ENCODE results near the gene ISX.

ISX gene

DNA sequence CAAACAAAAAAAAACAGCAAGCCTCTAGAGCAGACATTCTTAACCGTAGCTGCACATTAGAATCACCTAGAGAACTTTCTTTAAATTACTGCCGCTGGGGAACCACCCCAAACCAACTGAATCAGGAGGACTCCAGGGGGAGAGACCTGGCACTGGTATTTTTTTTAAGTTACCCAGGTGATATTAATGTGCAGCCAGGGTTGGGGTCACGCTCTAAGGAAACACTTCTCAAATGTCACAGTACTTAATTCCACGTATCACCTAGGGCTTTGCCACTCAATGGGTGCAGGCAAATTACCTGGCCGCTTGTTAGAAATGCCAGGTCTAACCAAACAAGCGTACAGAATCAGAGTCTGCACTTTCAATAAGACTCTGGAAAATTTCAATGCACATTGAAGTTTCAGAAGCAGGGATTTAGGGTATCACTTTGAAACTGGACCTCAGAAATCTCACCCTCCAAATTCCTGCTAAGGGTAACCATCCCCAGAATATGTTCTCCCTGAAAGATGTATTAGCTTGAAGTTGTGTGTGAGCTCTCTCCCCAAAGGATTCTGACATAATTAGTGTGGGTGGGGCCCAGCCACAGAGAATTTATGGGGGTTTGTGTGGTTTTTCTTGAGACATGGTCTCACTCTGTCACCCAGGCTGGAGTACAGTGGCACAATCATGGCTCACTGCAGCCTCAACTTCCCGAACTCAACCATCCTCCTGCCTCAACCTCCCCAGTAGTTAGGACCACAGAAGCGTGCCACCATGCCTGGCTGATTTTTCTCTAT, 12.7 kb upstream of the ISX start:
- no peak for DNase-seq

DNA sequence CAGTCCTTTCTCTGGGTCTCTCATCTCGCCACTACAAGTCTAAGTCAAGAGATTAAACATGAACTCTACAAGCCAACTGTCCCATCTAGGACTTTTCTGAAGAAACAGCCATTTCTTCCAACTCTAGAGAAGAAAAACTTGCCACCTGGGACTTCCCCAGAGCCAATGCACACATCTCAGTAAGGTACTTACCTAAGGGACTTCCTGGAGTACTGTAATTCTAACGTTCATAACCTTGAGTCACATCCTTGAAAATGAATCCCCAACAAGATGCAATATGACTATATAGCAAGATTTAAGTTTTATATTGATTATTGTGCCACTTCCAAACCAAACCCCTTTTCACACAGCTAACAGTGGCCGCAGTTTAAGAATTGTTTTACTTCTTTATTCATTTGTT, 11.9 kb upstream of the ISX start:
- no peak for DNase-seq

DNA sequence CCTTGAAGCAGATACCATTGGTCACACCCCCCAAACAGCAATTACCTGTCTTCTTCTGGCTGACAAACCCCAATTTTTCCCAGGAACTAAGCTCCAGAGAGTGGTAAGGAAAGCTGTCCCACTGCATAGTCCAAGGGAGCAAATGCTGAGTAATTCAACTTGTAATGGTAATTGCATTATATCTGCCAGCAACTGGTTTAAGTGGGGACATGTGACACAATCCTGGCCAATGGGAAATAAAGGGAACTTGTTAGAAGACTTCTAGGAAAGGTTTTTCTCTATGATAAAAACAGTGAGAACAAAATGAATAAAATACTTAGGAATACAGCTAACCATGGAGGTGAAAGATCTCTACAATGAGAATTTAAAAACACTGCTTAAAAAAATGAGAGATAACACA, 9.5 kb upstream of the ISX start:
- DNase-seq = no peak

DNA sequence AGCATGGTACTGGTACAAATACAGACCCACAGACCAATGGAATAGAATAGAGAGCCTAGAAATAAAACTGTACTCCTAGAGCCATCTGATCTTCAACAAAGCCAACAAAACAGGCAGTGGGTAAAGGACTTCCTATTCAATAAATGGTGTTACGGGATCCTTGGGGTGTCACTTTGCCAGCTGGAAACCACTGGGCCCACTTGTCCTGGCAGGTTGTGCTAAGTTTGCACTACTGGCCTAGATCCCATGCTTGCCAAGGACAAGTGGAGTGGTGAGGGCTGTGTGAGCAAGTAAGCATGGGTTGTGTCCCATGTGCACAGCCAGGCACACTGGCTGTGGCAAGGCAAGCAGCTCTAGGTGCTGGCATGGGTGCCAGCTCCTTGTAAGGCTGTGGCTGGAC, 8.8 kb upstream of the ISX start:
- DNase-seq = no peak

DNA sequence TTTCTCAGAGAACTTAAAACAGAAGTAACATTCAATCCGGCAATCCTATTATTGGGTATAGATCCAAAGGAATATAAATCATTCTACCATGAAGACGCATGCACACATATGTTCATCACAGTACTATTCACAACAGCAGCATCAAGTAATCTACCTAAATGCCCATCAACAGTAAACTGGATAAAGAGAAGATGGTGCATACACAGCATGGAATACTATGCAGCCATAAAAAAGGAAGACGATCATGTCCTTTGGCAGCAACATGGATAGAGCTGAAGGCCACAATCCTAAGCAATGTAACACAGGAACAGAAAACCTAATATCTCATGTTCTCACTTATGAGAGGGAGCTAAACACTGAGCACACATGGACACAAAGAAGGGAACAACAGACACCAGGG, 6.3 kb upstream of the ISX start:
- DNase-seq = no peak

DNA sequence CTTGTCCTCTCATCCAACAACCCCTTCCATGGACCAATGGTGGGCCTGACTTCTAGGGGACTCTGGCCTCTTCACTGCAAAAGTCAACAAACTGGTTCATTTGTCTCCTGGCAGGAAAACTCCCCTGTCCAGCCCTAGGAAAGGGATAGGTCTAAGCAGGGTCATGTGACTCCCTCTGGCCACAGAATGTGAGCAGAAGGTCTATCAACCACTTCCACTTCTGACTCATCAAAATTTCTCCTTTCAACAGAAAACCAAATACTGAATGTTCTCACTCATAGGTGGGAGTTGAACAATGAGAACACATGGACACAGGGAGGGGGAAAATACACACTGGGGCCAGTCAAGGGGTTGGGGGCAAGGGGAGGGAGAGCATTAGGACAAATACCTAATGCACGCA, 1.3 kb upstream of the ISX start:
- no peak for DNase-seq

DNA sequence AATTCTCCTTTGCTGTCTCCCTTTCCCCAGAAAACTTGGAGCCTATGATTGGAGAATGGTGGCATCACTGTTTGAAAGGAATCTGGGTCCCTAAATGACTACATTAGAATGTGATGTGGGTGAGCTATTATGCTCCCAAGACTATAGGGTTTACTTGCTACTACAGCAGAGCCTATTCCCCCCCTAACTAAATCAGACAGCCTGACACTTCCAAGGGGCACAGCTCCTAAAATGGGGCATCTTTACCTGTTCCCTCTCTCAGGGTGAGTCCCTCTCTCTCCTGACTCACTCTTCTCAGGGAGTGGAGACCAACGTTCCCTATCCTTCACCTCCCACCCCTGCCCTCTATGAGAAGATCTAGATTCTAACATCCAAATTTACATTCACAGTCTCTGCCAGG, 775 bp upstream of the ISX start:
- DNase-seq = no peak

DNA sequence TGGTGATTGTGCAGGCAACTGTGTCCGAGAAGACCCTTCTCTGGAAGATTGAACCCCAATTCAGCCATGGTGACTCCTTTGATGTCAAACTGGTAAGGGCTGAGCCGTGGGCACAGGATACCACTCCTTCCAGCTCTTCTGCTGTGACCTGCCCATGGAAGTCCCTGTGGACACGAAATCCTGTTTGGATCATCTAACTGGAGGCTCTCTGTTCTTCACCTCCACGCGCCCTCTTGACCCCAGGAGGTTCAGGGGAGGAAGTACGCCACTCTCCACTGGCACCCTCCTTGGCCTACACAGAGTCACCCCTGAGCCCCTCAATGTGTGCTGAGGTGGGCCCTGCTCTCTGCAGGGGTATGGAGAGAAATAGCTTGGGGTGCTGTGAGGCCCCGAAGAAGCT, 810 bp downstream of the ISX start:
- no peak for DNase-seq

DNA sequence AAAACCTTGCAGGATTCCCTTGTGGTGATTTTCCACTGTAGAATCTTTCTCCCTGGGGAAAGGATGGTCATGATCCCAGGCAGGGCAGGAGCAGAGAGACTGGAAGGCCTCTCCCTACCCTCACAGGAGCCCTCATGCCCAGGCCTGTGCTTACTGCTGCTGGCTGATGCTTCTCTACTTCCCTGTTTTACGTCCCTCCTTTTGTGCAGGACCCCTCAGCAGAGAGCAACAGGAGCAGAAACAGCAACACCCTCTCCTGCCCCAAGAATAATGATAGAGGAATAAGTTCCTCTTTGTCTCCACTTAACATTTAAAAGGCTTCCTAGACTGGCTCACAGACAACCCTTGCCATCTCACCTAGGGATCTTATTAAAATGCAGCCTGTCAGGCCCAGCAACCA, 3.6 kb downstream of the ISX start:
- DNase-seq = no peak

DNA sequence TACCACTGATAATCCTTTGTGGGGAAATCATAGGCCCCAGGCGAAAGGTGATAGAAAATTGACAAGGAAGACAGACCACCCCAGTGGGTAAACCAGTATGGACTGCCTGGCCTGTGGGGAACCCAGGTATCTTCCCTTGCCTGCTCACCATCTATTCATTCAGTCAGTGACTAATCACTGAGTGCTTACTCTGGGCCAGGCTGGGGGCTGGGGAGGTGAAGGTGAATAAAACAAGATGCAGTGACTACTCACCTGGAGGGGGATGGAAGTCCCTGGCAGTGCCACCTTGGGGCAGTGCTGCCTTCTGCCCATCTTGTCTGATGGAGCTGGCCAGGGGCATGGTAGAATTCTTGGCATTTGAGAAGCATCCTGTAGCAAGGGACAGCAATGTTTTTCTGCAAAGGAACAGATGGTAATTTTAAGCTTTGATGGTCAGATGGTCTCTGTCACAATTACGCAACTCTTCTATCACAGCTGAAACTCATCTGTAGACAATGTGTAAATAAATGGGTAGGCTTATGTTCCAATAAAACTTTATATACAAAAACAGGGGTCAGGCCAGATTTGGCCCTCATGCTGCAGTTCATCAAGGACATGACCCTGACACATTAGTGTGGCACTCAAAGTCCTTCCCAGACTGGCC, 4.6 kb downstream of the ISX start:
- no peak for DNase-seq

DNA sequence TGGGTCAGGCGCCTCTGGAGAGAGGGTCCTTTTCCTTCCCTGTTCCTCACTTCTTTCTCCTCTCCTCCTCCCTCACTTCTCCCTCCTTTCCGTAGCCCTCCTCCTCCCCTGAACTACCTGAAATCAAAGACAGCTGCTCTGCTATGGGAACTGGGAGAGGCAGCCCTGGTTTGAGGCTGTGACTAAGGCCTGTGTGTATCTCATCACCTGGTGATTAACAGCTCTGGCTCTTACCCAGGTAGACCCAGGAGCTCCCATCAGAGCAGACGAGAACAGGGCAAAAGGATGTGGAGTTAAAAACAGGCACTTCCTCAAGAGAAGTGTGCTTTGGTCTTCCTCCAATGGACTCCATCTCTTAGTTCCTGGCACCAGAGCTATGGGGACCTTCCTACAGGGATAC, 5.8 kb downstream of the ISX start:
- DNase-seq = no peak

DNA sequence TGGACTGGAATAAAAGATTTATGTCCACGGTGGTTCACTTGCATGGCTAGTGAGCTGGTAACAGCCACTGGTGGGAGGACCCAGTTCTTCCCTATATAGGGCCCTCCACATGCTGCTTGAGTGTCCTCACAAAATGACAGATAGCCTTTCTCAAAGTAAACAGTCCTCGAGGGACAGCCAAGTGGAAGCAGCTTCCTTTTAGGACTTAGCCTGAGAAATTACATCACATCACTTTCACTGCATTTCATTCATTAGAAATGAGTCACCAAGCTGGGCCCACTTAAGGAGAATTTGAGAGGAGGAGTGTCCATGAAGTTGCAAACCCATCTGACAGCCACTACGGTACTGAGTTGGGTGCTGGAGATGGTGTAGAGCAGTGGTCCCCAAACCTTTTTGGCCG, 7.0 kb downstream of the ISX start:
- DNase-seq = no peak

DNA sequence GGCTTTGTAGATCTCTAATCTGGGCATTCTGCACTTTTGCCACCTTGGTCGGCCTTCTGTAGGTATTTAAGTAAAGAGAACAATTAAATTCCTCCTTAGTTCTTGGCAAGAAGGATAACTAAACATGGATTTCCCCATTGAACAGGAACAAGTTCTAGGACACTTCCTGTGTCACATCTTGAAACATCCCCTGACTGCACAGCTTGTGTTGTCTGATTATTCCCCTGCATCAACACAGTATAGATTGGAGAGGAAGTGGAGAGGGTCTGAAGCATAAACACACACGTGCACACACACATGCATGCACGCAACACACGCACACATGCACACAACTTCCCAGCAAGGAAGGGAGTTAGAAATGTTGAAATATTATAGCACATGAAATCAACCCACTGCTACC, 8.6 kb downstream of the ISX start:
- no peak for DNase-seq

DNA sequence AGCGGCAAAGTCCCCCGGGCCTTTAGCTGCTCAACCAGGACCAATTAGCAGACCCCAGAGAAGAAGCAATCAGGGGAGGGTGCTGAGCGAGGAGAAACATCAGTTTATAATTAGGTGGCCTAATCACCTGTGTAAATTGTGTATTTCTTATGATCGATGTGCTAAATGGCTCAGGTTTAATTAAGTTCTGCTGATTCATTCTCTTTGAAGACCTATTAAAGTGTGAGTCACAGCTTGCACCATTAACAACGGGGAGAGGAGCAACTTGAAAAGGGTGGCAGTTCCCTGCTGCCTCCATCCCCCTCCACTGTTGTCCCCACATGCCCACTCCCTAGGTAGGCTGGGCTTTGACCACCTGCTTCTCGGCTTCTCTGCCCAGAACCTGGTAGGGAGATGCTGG, 10.7 kb downstream of the ISX start:
- no peak for DNase-seq

DNA sequence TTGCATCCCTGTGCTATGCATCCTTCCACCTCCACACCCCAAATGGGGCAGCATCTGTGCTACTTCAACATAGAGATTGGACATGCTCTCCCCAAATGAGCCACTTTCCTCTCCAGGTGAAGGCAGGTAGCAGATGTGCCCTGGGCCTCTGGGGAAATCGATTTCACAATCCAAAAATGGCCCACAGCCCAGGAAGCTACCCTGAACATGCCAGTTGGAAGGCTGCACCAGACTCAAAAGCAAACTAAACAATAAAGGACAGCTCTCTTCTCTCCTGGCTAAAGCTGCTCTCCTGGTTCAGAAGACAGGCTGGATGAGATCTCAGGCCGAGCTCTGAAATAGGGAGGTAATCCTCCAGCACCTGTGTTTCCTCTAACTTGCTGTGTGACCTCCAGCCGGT, 19.7 kb downstream of the ISX start:
- no peak for DNase-seq

DNA sequence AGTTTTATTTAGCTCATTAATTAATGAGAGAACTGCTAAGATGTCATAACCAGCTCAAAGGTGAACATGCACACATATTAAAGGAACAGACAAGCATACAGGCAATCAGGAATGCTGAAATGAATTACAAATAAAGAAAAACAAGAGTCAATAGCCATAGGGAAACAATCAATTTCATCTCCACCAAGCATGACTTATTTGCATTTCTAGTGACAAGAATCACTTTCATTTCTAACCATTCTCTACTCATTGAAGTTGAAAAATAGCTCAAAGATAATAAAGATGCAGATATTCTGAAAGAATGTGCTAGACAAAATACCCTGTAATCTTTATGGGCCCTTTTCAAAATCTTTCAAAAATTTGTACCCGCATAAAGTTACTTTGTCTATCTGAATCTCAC, 23.2 kb downstream of the ISX start:
- no peak for DNase-seq

DNA sequence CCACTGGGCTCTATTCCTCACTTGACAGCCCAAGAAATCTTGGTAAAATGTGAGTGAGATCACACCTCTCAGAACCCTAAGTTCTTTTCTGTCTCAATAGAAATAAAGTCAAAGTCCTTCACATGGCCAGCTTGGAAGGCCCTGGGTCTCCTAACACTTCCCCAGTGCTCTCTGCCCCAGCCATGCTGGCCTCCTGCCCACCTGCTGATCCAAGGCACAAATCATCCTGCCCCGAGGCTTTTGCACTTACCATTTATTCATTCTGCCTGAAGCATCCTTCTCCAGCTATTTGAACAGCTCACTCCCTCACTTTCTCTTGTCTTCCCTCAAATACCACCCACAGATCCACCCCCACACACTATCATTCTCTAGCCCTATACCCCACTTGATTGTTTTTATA, 26.4 kb downstream of the ISX start:
- DNase-seq = no peak

DNA sequence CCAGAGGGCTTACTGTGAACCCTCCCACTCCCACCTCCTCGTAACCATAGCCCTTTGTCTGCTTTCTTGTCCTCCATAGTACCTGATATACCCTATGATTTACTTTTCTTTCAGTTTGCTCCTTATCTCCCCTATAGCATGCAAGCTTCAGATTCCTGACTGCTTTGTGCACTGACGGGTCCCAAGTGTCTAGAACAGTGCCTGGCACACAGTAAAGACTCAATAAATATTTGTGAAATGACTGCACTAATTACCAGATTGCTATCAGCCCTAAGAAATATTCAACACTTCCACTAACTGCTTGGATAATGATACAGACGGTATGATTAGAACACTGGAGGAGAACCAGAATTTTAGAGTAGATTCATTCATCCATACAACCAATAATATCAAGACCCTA, 33.0 kb downstream of the ISX start:
- DNase-seq = no peak

DNA sequence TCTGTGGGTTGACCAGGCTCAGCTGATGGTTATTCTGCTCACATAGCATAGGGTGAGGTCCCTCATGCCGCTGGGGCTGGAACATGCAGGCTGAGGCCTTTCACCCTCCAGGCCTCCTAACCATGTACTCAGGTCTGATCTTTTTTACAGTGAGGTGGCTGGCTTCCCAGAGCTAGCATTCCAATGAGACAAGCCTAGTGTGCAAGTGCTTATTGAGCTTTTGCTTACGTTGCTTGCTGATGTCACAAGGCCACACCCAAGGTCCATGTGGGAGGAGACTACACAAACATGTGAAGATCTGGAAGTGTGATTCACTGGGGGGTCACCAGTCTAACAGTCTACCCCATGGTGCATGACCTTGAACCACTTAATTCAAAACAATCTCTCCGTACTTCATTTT, 33.9 kb downstream of the ISX start:
- no peak for DNase-seq

DNA sequence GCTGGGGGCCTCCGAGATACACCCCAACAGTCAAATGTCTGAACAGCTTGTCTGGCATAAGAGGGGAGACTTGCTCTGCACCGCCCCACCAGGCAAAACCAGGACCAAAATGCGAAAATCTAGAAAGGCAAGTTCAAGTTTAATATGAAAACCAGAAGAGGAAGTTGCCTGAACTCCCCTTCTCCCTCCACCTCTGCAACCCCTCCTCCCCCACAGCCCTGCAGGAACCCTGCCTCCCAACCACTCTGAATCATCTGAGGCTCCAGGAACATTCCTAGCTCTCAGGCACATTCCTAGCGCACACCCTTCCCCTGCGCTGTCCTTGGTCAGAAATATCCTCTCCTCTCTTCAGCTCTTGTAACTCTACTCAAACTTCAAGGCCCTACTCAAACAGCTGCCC, 36.7 kb downstream of the ISX start:
- DNase-seq = no peak

DNA sequence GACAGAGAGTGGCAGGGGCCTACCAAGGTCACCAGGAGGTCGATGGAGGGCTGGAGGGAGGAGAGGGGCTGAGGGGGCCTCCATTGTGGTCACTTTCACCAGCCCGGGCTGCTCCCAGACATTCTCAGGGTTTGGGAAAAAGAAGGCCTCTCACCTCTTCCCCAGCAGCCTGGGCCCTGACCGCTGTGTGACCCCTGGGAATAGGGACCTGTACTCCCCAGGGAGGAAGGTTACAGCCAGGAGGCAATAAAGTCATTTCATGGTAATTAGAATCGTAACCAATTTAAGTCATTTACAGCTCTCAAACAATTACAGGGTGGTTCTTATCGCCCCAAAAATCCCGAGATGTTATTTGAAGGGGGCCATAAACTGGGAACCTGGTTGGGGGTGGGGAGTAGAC, 37.8 kb downstream of the ISX start:
- no peak for DNase-seq

DNA sequence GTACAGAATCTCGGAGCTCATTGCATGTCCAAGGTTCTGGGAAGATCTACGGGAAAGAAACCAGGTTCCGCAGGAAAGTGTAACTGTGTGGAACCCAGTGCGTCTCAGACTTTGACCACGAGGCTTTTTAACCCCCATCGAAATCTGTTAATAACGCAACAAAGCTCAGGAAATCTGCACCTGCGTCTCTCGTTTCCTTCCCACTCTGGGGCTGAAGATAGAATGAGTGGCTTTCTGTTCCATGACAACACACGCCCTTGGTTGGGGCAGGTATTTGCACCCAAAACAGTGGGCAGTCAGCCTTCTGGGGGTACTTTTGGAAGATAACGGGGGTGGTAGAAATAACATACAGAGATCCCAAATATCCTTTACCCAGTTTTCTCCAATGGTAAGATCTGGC, 38.5 kb downstream of the ISX start:
- no peak for DNase-seq

DNA sequence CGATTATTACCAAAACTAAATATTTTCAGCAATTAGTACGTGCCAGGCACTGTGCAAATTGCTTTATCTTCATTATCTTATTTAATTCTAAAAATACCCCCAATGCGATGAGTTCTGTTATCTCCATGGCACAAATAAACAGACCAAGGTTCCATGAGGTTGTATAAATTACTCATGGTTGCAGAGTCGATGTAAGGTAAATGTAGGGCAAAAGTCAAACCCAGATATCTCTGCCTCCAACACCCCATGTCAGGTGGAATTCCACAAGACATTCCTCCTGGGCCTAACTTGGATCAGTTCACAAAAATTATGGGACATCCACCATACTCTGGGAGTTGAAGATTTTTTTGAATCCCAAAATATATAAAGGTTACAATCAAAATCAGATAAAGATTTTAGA, 43.7 kb downstream of the ISX start:
- no peak for DNase-seq

DNA sequence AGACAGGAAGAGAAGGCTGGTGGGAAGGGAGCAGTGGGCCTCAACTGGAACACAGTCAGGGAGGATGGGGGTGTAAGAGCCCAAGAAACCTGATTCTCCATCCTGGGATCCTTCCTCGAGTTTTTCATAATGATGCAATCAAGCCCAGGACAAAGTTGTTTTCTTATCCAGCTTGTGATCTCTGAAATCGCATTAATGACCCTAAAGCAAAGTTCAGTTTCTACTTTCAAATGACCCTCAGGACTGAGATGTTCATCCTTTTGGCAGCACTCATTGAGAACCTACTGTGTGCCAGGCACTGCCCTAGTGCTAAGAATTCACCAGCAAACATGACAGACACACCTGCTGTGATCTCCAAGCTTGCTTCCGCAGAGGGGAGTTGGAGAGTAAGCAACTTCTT, 45.3 kb downstream of the ISX start:
- no peak for DNase-seq

DNA sequence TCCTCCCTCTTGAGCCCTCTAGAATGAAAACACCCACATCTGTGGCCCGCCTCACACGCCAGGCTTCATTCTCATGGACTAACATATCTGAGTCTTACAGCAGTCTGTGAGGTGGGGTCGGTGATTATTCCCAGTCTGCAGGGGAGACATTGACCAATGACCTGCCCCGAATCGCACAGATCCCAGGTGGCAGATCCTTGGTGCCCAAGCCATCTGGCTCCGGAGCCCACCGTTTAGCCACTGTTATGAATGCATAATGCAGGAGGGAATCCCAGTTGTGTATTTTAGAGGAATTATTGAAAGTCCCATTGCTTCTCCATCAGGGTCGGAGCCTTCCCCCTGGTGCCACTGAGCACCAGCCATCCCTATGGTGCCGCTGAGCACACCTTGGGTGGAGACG, 47.4 kb downstream of the ISX start:
- DNase-seq = no peak

Data from NCI-H1105 (cell line).